Measurements from ENCODE around the gene PLAC9.

Gene PLAC9

GRCh38 chr10:80161321-80162083, 29.0 kb downstream of the PLAC9 start:
- DNase-seq = no peak

- DNase-seq = no peak
Measured at GRCh38 chr10:80163741-80164341, 31.3 kb downstream of the PLAC9 start.

DNA sequence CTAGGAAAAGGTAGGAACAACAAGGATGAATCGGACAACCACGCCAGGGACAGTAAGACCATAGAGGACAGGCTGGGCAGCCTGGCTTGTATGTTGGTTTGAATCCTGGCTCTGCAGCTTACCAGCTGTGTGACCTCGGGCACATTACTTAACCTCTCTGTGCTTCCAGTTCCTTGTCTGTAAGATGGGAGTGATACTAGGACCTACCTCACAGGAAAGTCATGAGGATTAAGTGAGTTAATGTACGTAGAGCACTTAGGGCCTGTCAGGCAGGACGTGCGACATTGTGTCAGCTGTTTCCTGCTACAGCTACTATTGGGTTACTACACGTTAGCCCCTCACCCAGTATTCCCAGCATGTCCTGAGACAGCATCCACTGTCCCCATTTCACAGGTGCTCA, 32.1 kb downstream of the PLAC9 start:
- DNase-seq = no peak

- DNase-seq = no peak
Measured at GRCh38 chr10:80165173-80165572, 32.6 kb downstream of the PLAC9 start.

DNA sequence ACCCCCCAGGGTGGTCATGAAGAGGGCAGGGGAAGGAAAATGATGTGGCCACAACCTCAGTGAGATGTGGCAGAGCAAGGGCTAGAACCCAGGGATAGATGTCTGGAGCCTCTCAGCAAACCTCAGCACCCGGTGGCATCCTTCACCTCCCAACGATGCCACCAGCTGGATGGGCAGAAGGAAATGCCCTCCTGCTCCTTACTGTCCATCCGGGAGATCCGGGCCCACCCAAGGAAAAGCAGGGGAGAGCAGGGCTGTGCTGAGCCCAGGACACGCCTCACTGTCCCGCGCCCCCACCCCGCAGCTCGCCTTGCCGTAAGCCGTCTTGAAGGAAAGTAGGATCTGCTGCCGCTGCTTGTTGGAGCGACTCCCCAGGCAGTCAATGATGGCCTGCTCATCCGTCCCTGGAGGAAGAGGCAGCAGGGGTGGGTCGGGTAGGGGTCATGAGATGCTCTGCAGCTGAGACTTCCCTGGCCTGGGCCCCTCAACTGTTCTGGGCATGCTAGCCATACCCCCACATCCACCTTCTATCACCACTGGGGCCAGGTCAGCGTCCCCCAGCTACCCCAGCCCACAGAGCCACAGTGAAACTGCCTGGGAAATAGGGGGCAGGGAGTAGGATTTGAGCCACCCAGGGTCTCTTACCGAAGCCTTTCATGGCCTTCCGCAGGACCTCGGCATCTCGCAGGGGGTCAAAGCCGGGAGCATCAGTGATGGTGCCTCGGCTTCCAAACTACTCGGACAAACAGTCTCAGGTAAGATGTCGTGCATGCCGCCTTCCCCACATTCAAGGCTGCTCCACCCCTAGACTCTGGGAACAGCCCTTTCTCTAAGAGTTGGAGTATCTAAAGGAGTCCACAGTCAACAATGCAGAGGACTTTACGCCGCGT, 34.3 kb downstream of the PLAC9 start:
- DNase-seq = no peak

DNA sequence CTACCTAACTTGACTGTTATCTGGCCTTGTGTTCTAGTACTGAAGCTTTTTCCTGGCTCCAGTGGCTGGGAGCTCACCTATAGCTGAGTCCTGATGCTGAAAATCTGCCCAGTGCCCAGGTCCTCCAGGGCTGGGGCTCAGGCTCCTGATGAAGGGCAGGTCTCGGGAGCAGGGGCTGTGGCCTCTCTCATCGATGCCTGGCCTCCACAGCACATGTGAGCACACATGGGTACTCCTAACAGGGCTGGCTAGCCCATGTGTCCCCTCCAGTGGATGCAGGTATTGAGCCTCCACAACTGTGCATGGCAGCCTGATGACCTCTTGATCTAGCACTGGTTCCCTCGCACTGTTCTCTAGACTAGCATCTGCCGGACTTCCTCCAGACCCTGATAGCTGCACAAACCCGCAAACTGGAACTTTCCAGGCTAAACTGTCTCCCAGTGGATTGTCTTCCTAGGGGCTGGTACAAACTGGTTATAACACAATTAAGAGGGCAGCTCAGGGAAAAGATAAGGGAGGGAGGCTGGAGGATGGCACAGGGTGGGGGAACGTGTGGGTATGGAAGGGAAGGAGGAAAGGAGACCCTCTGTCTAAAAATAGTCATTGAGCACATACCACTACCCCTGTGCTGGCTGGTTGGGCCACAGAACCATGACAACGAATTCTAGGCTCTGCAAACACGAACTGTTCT, 35.1 kb downstream of the PLAC9 start:
- no peak for DNase-seq

GRCh38 chr10:80168162-80168511, 35.6 kb downstream of the PLAC9 start:
- no peak for DNase-seq

DNA sequence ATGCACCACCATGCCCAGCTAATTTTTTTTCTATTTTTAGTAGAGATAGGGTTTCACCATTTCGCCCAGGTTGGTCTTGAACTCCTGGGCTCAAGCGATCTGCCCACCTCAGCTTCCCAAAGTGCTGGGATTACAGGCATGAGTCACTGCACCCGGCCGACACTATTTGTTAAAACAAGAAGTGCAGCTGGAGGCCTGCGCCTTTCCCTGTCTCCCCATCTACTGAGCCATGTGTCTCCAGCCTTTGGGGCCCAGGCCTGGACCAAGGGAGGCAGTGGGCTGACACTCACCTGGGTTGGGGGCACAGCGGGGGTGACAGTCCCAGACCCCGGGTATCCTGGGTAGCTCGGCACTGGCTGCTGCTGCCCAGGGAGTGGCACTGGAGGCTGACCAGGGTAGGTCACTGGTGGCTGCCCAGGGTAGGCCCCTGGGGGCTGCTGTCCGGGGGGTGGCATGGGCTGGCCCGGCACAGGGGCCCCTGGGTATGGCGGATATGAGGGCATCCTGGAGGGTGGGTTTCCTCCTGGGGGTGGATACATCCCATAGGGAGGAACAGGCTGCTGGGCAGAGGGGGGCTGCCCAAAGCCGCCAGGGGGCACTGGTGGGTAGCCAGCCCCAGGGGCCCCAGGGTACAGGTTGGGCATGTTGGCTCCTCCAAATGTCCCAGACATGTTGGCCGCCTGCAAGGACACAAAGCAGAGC, 36.3 kb downstream of the PLAC9 start:
- DNase-seq = no peak

GRCh38 chr10:80170026-80170425, 37.5 kb downstream of the PLAC9 start:
- DNase-seq = no peak

- no peak for DNase-seq
Measured at GRCh38 chr10:80170641-80171040, 38.1 kb downstream of the PLAC9 start.

DNA sequence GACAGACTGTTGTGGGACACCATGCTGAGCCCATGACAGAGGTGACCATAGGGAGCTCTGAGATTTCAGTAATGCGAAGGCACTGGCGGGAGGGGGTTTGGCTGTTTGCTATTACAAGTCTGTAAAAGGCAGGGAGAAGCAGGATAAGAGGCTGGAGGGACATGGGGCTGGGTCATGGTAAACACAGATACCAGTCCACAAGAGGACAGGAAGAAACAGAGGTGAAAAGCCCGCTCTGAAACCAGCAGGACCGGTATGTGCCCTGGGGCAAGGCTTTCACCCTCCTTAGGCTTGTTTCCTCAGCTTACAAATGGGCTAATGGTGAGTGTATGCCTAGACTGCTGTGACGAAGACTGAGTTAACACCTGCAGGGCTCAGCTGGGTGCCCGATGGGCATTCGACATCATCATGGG, 38.7 kb downstream of the PLAC9 start:
- DNase-seq = no peak

DNA sequence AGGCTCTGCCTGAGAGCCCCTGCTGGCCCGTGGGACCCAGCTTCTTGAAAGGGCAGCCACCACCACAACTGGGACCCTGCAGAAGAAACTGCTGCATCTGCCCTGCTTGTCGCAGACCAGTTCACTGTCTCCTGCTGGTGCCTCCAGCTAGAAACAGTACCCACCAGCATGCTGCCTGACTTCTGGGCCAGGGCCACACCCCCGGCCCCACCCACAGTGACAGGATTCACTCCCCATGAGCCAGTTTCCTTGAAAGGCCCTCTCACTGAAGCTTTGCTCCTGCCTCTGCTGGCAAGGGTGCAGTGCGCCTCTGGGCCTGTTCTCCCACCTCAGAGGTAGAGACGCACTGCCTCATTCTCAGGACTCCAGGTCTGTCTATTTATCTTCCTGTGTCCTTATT, 40.4 kb downstream of the PLAC9 start:
- no peak for DNase-seq

- DNase-seq = no peak
Measured at GRCh38 chr10:80173466-80173865, 40.9 kb downstream of the PLAC9 start.

DNA sequence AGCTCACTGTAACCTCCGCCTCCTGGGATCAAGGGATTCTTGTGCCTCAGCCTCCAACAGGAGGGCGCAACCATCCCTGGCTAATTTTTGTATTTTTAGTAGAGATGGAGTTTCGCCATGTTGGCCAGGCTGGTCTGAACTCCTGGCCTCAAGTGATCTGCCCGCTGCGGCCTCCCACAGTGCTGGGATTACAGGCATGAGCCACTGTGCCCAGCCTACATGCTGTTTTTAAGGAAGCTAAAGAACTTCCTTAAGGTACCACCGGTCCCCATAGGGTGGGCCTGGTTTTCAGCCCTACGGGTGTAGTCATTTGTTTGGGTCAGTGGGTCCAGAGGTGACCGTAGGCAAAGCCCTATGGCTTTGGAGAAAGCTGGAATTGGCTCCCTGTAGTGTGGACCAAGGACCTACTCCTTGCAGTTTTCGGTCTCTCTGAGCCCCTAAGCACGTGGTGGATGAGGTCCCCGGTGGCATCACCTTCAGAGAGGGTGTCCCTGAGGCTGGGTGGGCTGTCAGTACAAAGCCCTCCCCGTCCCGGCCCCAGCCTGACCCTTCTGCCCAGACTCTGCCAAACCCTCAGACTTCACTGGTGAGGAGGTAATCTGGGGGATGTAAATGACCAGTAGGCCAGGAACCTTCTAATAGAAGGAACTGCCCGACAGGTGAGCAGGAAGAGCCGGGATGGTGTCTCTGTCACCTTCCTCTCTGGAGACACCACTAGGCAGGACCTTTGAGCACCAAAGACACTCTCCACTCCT, 42.3 kb downstream of the PLAC9 start:
- DNase-seq = no peak

DNA sequence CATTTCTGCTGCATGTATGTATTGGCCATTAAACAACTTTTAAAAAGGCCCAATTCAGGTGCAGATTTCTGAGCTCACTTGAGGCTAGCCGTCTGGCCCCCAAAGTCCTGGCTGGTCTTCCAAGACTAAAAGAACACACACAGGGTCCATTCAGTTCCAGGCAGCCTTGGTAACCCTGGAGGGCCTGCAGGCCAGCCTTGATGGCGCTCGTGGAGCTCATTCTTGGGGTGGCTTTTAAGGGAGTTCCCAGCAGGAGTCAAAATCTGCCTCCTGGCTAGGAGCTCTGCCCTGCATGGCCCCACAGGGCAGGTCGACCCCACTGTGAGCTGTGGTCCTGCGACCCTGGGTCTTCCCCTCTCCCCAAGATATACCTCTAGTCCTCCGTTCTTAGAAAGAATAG, 44.0 kb downstream of the PLAC9 start:
- no peak for DNase-seq

DNA sequence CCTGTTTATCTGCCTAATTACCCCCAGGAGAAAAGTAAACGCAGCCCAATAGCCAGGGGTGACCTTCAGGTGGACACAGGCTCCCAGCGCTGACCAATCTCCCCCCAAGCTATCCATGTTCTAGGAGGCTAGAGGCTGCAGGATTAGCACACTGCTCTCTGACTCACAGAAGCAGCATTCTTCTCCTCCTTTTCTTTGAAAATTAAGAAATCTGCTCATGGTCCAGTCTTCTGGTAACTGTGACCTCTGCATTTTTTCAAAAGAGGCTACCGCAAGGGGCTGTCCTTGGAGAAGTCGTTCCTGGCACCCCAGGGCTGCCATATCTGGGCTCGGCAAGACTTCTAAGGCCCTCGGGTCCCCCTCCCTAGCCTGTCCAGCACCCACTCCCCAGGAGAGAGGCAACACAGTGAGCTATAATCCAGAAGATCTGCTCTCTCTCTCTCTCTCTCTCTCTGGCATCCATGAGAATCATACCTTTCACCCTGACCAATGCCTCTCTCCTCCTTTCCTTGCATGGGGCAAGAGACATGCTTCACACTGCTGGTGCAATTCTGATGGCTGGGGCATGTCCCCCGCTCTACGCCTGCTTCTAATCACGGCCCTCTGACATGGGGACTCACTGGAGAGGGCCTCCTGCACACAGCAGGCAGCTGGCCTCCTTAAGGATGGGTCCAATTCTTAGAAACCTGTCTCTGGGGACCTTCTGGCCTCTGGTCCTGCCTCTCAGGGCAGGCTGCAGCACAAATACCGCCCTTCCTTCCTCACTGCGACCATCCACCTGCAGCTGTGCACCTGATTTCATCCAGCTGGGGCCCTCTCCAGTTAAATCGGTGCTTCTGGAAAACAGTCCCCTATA, 45.5 kb downstream of the PLAC9 start:
- no peak for DNase-seq

GRCh38 chr10:80182986-80183385, 50.5 kb downstream of the PLAC9 start:
- no peak for DNase-seq

DNA sequence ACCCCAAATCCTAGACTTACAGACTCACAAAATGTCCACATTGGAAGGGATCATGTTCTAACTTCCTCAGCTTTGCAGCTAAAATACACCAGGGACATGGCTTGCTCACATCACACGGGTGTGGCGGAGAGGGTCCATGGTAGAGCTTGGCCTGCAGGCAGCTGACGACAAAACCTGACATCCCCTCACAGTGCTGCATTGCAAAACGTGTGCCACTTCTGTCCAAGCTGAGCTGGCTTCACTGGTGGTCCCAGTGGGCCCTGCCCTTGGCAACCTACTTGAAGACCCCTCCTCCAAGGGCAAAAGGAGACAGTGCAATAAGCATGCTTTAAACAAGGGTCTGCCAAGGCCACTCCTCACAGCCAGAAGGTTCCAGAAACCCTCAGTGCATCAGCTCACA, 50.9 kb downstream of the PLAC9 start:
- DNase-seq = no peak

DNA sequence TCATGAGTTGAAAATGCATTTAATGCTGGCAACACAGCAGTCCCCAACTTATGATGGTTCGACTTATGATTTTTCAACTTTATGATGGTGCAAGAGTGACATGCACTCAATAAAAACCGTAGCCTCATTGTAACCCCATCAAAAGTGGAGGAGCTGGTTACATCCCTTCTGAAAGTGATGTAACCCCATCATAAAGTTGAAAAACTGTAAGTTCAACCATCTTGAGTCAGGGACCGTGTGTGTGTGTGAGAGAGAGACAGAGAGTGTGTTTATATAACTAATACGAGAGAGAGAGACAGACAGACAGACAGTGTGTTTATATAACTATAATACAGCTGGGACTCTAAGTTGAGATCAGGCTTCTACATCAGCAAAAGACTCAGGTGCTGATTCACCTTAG, 51.8 kb downstream of the PLAC9 start:
- no peak for DNase-seq

- DNase-seq = no peak
Measured at GRCh38 chr10:80185578-80186299, 53.2 kb downstream of the PLAC9 start.

All from CD4-positive, alpha-beta T cell treated with Interleukin-4 for 4 hours (primary cell).